ENCODE measurements around the gene TEX264. TPM values are rescaled to one million over a fixed set of nuclear protein-coding genes. Genes with fewer than 3 reads are reported as not detected.

Gene TEX264
- total and polyA plus RNA-seq, 5 donors = 37.6 to 67.8 (median 38.8) TPM

GRCh38 chr3:51681453-51681852, 10.4 kb downstream of the TEX264 start:
- Histone ChIP-seq H3K9me3 (ENCODE audit: control insufficient read depth, low read length) (no peaks in the 10 kb centered on the region), H3K27me3 (ENCODE audit: control insufficient read depth, insufficient read depth) (no peaks in the 10 kb centered on the region), H3K27ac (ENCODE audit: low read length) (no peak overlapping the region), H3K4me1 (ENCODE audit: control insufficient read depth, insufficient read depth, low read length) (peaks cover 33% of the 10 kb centered on the region), H3K4me3 (ENCODE audit: low read length) (no peak overlapping the region)
- intact Hi-C loops (cut with DNase I) = loop anchor here in 2 of 4 donors (5.0 to 10.0 kb wide), 2 partner anchors 179 to 287 kb away; partner anchors contain the start of genes DCAF1 (in 1 of the 2) and RBM15B (in 1 of the 2)
- 41% methylated on average over 3 of the region's 3 CpGs for WGBS
- DNase-seq (peak in 2 of 3 donors; percentile 73 to 80), ATAC-seq (peak; percentile 36 to 39)

- ATAC-seq (peak; percentile 66 to 75), DNase-seq (peak in 2 of 3 donors; percentile 48 to 83)
- Histone ChIP-seq H3K27ac (ENCODE audit: low read length) (no peak overlapping the region), H3K27me3 (ENCODE audit: control insufficient read depth, insufficient read depth) (no peaks in the 10 kb centered on the region), H3K9me3 (ENCODE audit: control insufficient read depth, low read length) (no peaks in the 10 kb centered on the region), H3K4me3 (ENCODE audit: low read length) (no peak overlapping the region), H3K4me1 (ENCODE audit: control insufficient read depth, insufficient read depth, low read length) (peaks cover 38% of the 10 kb centered on the region)
- 15% methylated on average over 4 of the region's 4 CpGs for WGBS
- intact Hi-C loops (cut with DNase I) = loop anchor here in 2 of 4 donors (5.0 to 10.0 kb wide), 2 partner anchors 180 to 287 kb away; partner anchors contain the start of genes DCAF1 (in 1 of the 2) and RBM15B (in 1 of the 2)
Observed at GRCh38 chr3:51682079-51682478, 11.0 kb downstream of the TEX264 start.

GRCh38 chr3:51682526-51682925, 11.5 kb downstream of the TEX264 start:
- Histone ChIP-seq H3K4me1 (ENCODE audit: control insufficient read depth, insufficient read depth, low read length) (peaks cover 39% of the 10 kb centered on the region), H3K27ac (ENCODE audit: low read length) (no peak overlapping the region)
- intact Hi-C loops (cut with DNase I) = loop anchor here in 2 of 4 donors (5.0 to 10.0 kb wide), 2 partner anchors 180 to 288 kb away; partner anchors contain the start of genes DCAF1 (in 1 of the 2) and RBM15B (in 1 of the 2)

GRCh38 chr3:51683566-51683965, 12.5 kb downstream of the TEX264 start:
- WGBS = 70% methylated on average over 2 of the region's 2 CpGs
- Histone ChIP-seq H3K4me3 (ENCODE audit: low read length) (no peak overlapping the region), H3K9me3 (ENCODE audit: control insufficient read depth, low read length) (no peaks in the 10 kb centered on the region), H3K27ac (ENCODE audit: low read length) (no peak overlapping the region), H3K27me3 (ENCODE audit: control insufficient read depth, insufficient read depth) (no peaks in the 10 kb centered on the region), H3K4me1 (ENCODE audit: control insufficient read depth, insufficient read depth, low read length) (peaks cover 43% of the 10 kb centered on the region)
- ATAC-seq (no peak), DNase-seq (no peak)
- intact Hi-C loops (cut with DNase I) = loop anchor here in 2 of 4 donors (5.0 to 10.0 kb wide), 2 partner anchors 181 to 289 kb away; partner anchors contain the start of genes DCAF1 (in 1 of the 2) and RBM15B (in 1 of the 2)

More at GRCh38 chr3:51682526-51682925, 11.5 kb downstream of the TEX264 start:
- Histone ChIP-seq H3K4me3 (ENCODE audit: low read length) (no peak overlapping the region), H3K9me3 (ENCODE audit: control insufficient read depth, low read length) (no peaks in the 10 kb centered on the region), H3K27me3 (ENCODE audit: control insufficient read depth, insufficient read depth) (no peaks in the 10 kb centered on the region)
- 74% methylated on average over 7 of the region's 7 CpGs for WGBS
- no peak for DNase-seq
- no peak for ATAC-seq

- H3K27me3 ChIP-seq (ENCODE audit: control insufficient read depth, insufficient read depth) = no peaks in the 10 kb centered on the region
- H3K4me1 ChIP-seq (ENCODE audit: control insufficient read depth, insufficient read depth, low read length) = peaks cover 43% of the 10 kb centered on the region
- no peak for DNase-seq
- H3K4me3 ChIP-seq (ENCODE audit: low read length) = no peak overlapping the region
- intact Hi-C loops (cut with DNase I) = loop anchor here in 2 of 4 donors (5.0 to 10.0 kb wide), 2 partner anchors 183 to 290 kb away; partner anchors contain the start of genes DCAF1 (in 1 of the 2) and RBM15B (in 1 of the 2)
- ATAC-seq = peak; percentile 4 to 20
- no peaks in the 10 kb centered on the region for H3K9me3 ChIP-seq (ENCODE audit: control insufficient read depth, low read length)
- peak overlapping the region; percentile 68 for H3K27ac ChIP-seq (ENCODE audit: low read length)
- WGBS = 34% methylated on average over 7 of the region's 7 CpGs
Observed at GRCh38 chr3:51684971-51685751, 14.1 kb downstream of the TEX264 start.

- Histone ChIP-seq H3K4me1 (ENCODE audit: control insufficient read depth, insufficient read depth, low read length) (peaks cover 37% of the 10 kb centered on the region), H3K9me3 (ENCODE audit: control insufficient read depth, low read length) (no peaks in the 10 kb centered on the region), H3K27ac (ENCODE audit: low read length) (peak overlapping the region; percentile 68), H3K4me3 (ENCODE audit: low read length) (no peak overlapping the region), H3K27me3 (ENCODE audit: control insufficient read depth, insufficient read depth) (no peaks in the 10 kb centered on the region)
- ATAC-seq (no peak), DNase-seq (no peak)
- WGBS = 66% methylated on average over 4 of the region's 4 CpGs
- intact Hi-C loops (cut with DNase I) = loop anchor here in 1 of 4 donors (10.0 kb wide), 1 partner anchor 291 kb away; the partner anchor contains the start of gene RBM15B
Observed at GRCh38 chr3:51686056-51686455, 15.0 kb downstream of the TEX264 start.

- H3K4me1 ChIP-seq (ENCODE audit: control insufficient read depth, insufficient read depth, low read length) = peaks cover 35% of the 10 kb centered on the region
- no peak overlapping the region for H3K4me3 ChIP-seq (ENCODE audit: low read length)
- intact Hi-C loops (cut with DNase I) = loop anchor here in 1 of 4 donors (10.0 kb wide), 1 partner anchor 292 kb away; the partner anchor contains the start of gene RBM15B
- ATAC-seq = peak; percentile 25 to 80
- H3K27me3 ChIP-seq (ENCODE audit: control insufficient read depth, insufficient read depth) = no peaks in the 10 kb centered on the region
- peak; percentile 63 to 87 (median 85) for DNase-seq
- H3K27ac ChIP-seq (ENCODE audit: low read length) = peak overlapping the region; percentile 68
- H3K9me3 ChIP-seq (ENCODE audit: control insufficient read depth, low read length) = no peaks in the 10 kb centered on the region
- 36% methylated on average over 10 of the region's 10 CpGs for WGBS
Observed at GRCh38 chr3:51686512-51687215, 15.6 kb downstream of the TEX264 start.

GRCh38 chr3:51687431-51688205, 16.6 kb downstream of the TEX264 start:
- no peaks in the 10 kb centered on the region for H3K27me3 ChIP-seq (ENCODE audit: control insufficient read depth, insufficient read depth)
- H3K27ac ChIP-seq (ENCODE audit: low read length) = peak overlapping the region; percentile 68
- WGBS = 39% methylated on average over 14 of the region's 14 CpGs
- peaks cover 31% of the 10 kb centered on the region for H3K4me1 ChIP-seq (ENCODE audit: control insufficient read depth, insufficient read depth, low read length)
- no peaks in the 10 kb centered on the region for H3K9me3 ChIP-seq (ENCODE audit: control insufficient read depth, low read length)
- DNase-seq = peak; percentile 40 to 75 (median 67)
- no peak overlapping the region for H3K4me3 ChIP-seq (ENCODE audit: low read length)
- ATAC-seq = peak; percentile 27 to 30
- intact Hi-C loops (cut with DNase I) = loop anchor here in 1 of 4 donors (10.0 kb wide), 1 partner anchor 293 kb away; the partner anchor contains the start of gene RBM15B

- no peak for ATAC-seq
Observed at GRCh38 chr3:51688206-51688600, 17.2 kb downstream of the TEX264 start.

GRCh38 chr3:51691021-51691420, 20.0 kb downstream of the TEX264 start:
- H3K9me3 ChIP-seq (ENCODE audit: control insufficient read depth, low read length) = no peaks in the 10 kb centered on the region
- H3K4me1 ChIP-seq (ENCODE audit: control insufficient read depth, insufficient read depth, low read length) = peaks cover 17% of the 10 kb centered on the region
- intact Hi-C loops (cut with DNase I) = no loop called here
- no peak for ATAC-seq
- DNase-seq = no peak
- no peaks in the 10 kb centered on the region for H3K27me3 ChIP-seq (ENCODE audit: control insufficient read depth, insufficient read depth)
- 66% methylated on average over 5 of the region's 5 CpGs for WGBS
- no peak overlapping the region for H3K4me3 ChIP-seq (ENCODE audit: low read length)
- H3K27ac ChIP-seq (ENCODE audit: low read length) = no peak overlapping the region

More at GRCh38 chr3:51688206-51688600, 17.2 kb downstream of the TEX264 start:
- Histone ChIP-seq H3K27ac (ENCODE audit: low read length) (no peak overlapping the region), H3K9me3 (ENCODE audit: control insufficient read depth, low read length) (no peaks in the 10 kb centered on the region), H3K4me3 (ENCODE audit: low read length) (no peak overlapping the region), H3K27me3 (ENCODE audit: control insufficient read depth, insufficient read depth) (no peaks in the 10 kb centered on the region), H3K4me1 (ENCODE audit: control insufficient read depth, insufficient read depth, low read length) (peaks cover 30% of the 10 kb centered on the region)
- DNase-seq = no peak
- WGBS = 77% methylated on average over 3 of the region's 3 CpGs
- intact Hi-C loops (cut with DNase I) = loop anchor here in 1 of 4 donors (10.0 kb wide), 1 partner anchor 293 kb away; the partner anchor contains the start of gene RBM15B

Measured in right cardiac atrium (tissue), 5 donors.